Astrocyte of the cerebellum (primary cell): ENCODE results near the gene FAM219B.

Source experiments
- DNase-seq: peaks from one replicate; pipeline ENCODE4 v3.0.0-alpha.2; 2011; ENCODE audit warnings: low read depth
- H3K4me3 ChIP-seq: 2 replicates; pipeline ENCODE4 v1.5.1; 2011; ENCODE audit warnings: mild to moderate bottlenecking, low read depth, low read length, moderate library complexity
- CTCF ChIP-seq: IDR thresholded peaks from 2 replicates; pipeline ENCODE4 v1.5.1; 2012; ENCODE audit warnings: low read length, low read depth, moderate library complexity, mild to moderate bottlenecking; ENCODE audit errors: missing control alignments
- in situ Hi-C: cut with HindIII; loops from 2 replicates; pipeline ENCODE4 v1.10.0; 2017; ENCODE audit warnings: low sequenced_read_pairs

The FAM219B gene

DNA sequence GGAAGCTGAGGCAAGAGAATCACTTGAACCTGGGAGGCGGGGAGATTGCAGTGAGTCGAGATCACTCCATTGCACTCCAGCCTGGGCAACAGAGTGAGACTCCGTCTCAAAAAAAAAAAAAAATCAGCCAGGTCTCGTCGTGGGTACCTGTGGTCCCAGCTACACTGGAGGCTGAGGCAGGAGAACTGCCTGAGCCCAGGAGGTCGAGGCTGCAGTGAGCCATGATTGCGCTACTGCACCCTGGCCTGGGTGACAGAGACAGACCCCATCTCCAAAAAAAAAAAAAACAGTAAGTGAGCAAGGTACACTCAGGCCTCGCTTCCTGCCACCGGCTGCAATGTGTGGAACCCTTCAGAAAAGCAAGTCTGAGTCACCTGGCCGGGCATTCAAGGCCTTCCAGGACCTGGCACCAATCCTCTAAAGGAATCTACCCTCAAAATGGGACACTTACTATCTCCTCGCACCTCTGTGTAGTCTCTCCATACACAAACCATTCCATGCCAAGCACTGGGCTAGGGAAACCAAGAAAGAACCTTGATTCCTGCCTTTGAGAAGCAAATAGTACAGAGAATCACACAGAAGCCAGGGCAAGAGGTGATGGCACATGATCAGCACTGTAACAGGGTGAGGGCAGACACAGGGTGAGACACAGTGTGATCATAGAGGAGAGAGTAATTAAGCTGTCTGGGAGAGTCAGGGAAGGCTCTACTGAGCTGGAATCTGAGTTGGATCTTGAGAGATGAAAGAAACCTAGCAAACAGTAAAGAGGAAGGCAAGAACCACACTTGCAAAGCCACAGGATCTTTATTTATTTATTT, 43.2 kb downstream of the FAM219B start:
- in situ Hi-C loops = no loop called here
- DNase-seq = no peak
- no peak overlapping the region for H3K4me3 ChIP-seq
- no peak for TF ChIP-seq CTCF

GRCh38 chr15:74858369-74858740, 48.3 kb downstream of the FAM219B start:
- no peak for TF ChIP-seq CTCF
- in situ Hi-C loops = no loop called here
- no peak for DNase-seq

GRCh38 chr15:74857671-74858368, 48.8 kb downstream of the FAM219B start:
- in situ Hi-C loops = no loop called here
- no peak for TF ChIP-seq CTCF
- DNase-seq = no peak
- no peak overlapping the region for H3K4me3 ChIP-seq

More at GRCh38 chr15:74858369-74858740, 48.3 kb downstream of the FAM219B start:
- no peak overlapping the region for H3K4me3 ChIP-seq

DNA sequence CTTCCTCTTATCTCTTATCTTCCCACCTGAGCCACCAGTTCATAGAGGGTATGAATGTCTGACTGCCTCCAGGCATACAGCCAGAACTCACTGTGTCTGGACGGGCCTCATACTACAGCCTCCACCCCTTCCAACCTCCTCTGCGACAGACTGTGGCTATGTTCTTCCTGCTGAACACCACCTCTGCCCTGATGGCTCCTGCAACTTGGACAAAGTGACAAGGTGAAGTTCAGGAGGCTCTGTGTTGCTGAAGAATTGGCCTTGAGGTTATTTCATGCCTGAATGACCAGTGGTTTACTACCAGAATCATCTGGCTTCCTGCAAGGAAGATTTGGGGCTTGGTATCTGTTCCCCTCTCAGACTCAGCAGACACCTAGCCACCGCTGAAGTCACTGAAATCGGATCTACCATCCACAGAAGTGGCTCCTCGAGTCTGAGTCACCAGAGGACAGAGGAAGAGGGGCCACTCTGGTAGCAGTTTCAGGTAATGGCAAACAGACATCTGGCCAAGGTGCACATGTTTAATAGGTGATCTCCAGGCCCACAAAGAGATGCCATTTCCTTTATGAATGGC, 49.5 kb downstream of the FAM219B start:
- in situ Hi-C loops = no loop called here
- no peak for TF ChIP-seq CTCF
- H3K4me3 ChIP-seq = no peak overlapping the region
- DNase-seq = no peak

GRCh38 chr15:74856537-74856936, 50.1 kb downstream of the FAM219B start:
- DNase-seq = no peak
- TF ChIP-seq CTCF = no peak
- no peak overlapping the region for H3K4me3 ChIP-seq
- in situ Hi-C loops = no loop called here

- no peak for TF ChIP-seq CTCF
- in situ Hi-C loops = no loop called here
- DNase-seq = no peak
- H3K4me3 ChIP-seq = no peak overlapping the region
Measured at GRCh38 chr15:74855857-74856256, 50.8 kb downstream of the FAM219B start.
